Activated gamma-delta T cell treated with anti-CD3 and anti-CD28 coated beads, Interleukin-2, amount 50 U/mL, for 16 hours (primary cell): ENCODE results near the gene ACTR3.
A peak's percentile ranks its signal among the peaks of the same experiment; 100 is the strongest.
"Not testable (repeated sequence)": the region's sequence is repeated elsewhere in the genome, so short reads cannot be mapped to it uniquely, and the experiment has no call there.

Source experiments
- DNase-seq: peaks from one replicate; pipeline ENCODE4 v3.0.0-alpha.2; 2020; ENCODE audit warnings: low read depth

The ACTR3 gene

GRCh38 chr2:113889471-113890252 lies at the start of gene ACTR3:
Gene ACTR3, plus strand, starts transcription at chr2:113890089. Its CDS starts 191 bp downstream, at chr2:113890280.
- DNase-seq = peak; percentile 97

- no peak for DNase-seq
Measured at GRCh38 chr2:113840518-113840917, 49.4 kb upstream of the ACTR3 start.

GRCh38 chr2:113842919-113843736 lies 46.8 kb upstream of the ACTR3 start:
- DNase-seq = no peak

- not testable (repeated sequence) for DNase-seq
Measured at GRCh38 chr2:113843737-113844050, 46.2 kb upstream of the ACTR3 start.

- no peak for DNase-seq
Measured at GRCh38 chr2:113845261-113845660, 44.6 kb upstream of the ACTR3 start.

- not testable (repeated sequence) for DNase-seq
Measured at GRCh38 chr2:113845796-113846195, 44.1 kb upstream of the ACTR3 start.

- DNase-seq = no peak
Measured at GRCh38 chr2:113846429-113846828, 43.5 kb upstream of the ACTR3 start.

GRCh38 chr2:113847144-113847543 lies 42.7 kb upstream of the ACTR3 start:
- no peak for DNase-seq

- DNase-seq = no peak
Measured at GRCh38 chr2:113848758-113849415, 41.0 kb upstream of the ACTR3 start.

GRCh38 chr2:113850687-113851086 lies 39.2 kb upstream of the ACTR3 start:
- no peak for DNase-seq

- no peak for DNase-seq
Measured at GRCh38 chr2:113851640-113852039, 38.2 kb upstream of the ACTR3 start.

GRCh38 chr2:113854208-113854607 lies 35.7 kb upstream of the ACTR3 start:
- DNase-seq = no peak

- DNase-seq = no peak
Measured at GRCh38 chr2:113854970-113855740, 34.7 kb upstream of the ACTR3 start.

GRCh38 chr2:113857464-113857863 lies 32.4 kb upstream of the ACTR3 start:
- no peak for DNase-seq

- no peak for DNase-seq
Measured at GRCh38 chr2:113858764-113859163, 31.1 kb upstream of the ACTR3 start.

GRCh38 chr2:113861740-113862139 lies 28.1 kb upstream of the ACTR3 start:
- no peak for DNase-seq

- no peak for DNase-seq
Measured at GRCh38 chr2:113863144-113863543, 26.7 kb upstream of the ACTR3 start.

- DNase-seq = no peak
Measured at GRCh38 chr2:113867571-113867970, 22.3 kb upstream of the ACTR3 start.

- no peak for DNase-seq
Measured at GRCh38 chr2:113869253-113869652, 20.6 kb upstream of the ACTR3 start.

- no peak for DNase-seq
Measured at GRCh38 chr2:113872201-113872600, 17.7 kb upstream of the ACTR3 start.

GRCh38 chr2:113873867-113874266 lies 16.0 kb upstream of the ACTR3 start:
- no peak for DNase-seq

GRCh38 chr2:113875135-113875534 lies 14.8 kb upstream of the ACTR3 start:
- DNase-seq = no peak
